Loucy (cell line): ENCODE results near the gene TEAD1.

ENCODE experiments used
- H2AFZ ChIP-seq: fragments of 200-600 bp; sonication (generic); 2 replicates; pipeline ENCODE4 v1.6.0; 2016; ENCODE audit warnings: antibody characterized with exemption, mild to moderate bottlenecking, low read length, moderate library complexity
- H3F3A ChIP-seq: fragments of 200-600 bp; 2 replicates; pipeline ENCODE4 v1.6.0; 2016; ENCODE audit warnings: antibody characterized with exemption, low read depth, mild to moderate bottlenecking
- H3K27me3 ChIP-seq: fragments of 200-600 bp; sonication (generic); 2 replicates; pipeline ENCODE4 v1.6.1; 2014; ENCODE audit warnings: low read length, mild to moderate bottlenecking; ENCODE audit not compliant: insufficient read depth, poor library complexity, severe bottlenecking
- H3K36me3 ChIP-seq: fragments of 200-600 bp; sonication (generic); 2 replicates; pipeline ENCODE4 v1.6.1; 2016; ENCODE audit warnings: low read length; ENCODE audit not compliant: insufficient read depth
- H3K4me1 ChIP-seq: fragments of 200-600 bp; sonication (generic); 2 replicates; pipeline ENCODE4 v1.5.1; 2014; ENCODE audit warnings: low read length, mild to moderate bottlenecking; ENCODE audit not compliant: insufficient read depth, poor library complexity, severe bottlenecking
- H3K4me2 ChIP-seq: fragments of 200-600 bp; sonication (generic); 2 replicates; pipeline ENCODE4 v1.6.0; 2014; ENCODE audit warnings: antibody characterized with exemption, low read length, low read depth, mild to moderate bottlenecking; ENCODE audit not compliant: poor library complexity, severe bottlenecking
- H3K4me3 ChIP-seq: fragments of 200-600 bp; sonication (generic); 2 replicates; pipeline ENCODE4 v1.5.1; 2014; ENCODE audit warnings: low read length, mild to moderate bottlenecking, mixed read lengths; ENCODE audit not compliant: poor library complexity, severe bottlenecking
- H3K79me2 ChIP-seq: fragments of 200-600 bp; sonication (generic); 2 replicates; pipeline ENCODE4 v1.6.1; 2014; ENCODE audit warnings: low read length; ENCODE audit not compliant: insufficient read depth
- H3K9ac ChIP-seq: fragments of 200-600 bp; sonication (generic); 2 replicates; pipeline ENCODE4 v1.6.0; 2014; ENCODE audit warnings: mild to moderate bottlenecking, low read depth, low read length, moderate library complexity; ENCODE audit not compliant: poor library complexity, severe bottlenecking
- H3K9me2 ChIP-seq: fragments of 200-600 bp; sonication (generic); replicated peaks from 2 replicates; pipeline ENCODE4 v1.6.1; 2016; ENCODE audit warnings: low read depth, low read length, mixed read lengths
- H3K9me3 ChIP-seq: fragments of 200-600 bp; sonication (generic); 2 replicates; pipeline ENCODE4 v1.6.1; 2014; ENCODE audit warnings: mild to moderate bottlenecking, antibody characterized with exemption, low read length, low read depth; ENCODE audit not compliant: insufficient read depth
- H4K20me1 ChIP-seq: fragments of 200-600 bp; sonication (generic); 2 replicates; pipeline ENCODE4 v1.6.0; 2014; ENCODE audit warnings: antibody characterized with exemption, low read length, mild to moderate bottlenecking; ENCODE audit not compliant: insufficient read depth, poor library complexity, severe bottlenecking
- EZH2phosphoT487 ChIP-seq: fragments of 200-600 bp; IDR thresholded peaks from 2 replicates; pipeline ENCODE4 v1.6.1; 2018; ENCODE audit warnings: antibody characterized with exemption, mild to moderate bottlenecking, moderate library complexity, borderline replicate concordance
- TF ChIP-seq, protein P1 (sequence below): fragments of 200-600 bp; sonication (generic); conservative IDR thresholded peaks from 2 replicates; pipeline ENCODE4 v1.5.1; 2014; ENCODE audit warnings: mild to moderate bottlenecking, antibody characterized with exemption, low read length

TEAD1 gene

DNA sequence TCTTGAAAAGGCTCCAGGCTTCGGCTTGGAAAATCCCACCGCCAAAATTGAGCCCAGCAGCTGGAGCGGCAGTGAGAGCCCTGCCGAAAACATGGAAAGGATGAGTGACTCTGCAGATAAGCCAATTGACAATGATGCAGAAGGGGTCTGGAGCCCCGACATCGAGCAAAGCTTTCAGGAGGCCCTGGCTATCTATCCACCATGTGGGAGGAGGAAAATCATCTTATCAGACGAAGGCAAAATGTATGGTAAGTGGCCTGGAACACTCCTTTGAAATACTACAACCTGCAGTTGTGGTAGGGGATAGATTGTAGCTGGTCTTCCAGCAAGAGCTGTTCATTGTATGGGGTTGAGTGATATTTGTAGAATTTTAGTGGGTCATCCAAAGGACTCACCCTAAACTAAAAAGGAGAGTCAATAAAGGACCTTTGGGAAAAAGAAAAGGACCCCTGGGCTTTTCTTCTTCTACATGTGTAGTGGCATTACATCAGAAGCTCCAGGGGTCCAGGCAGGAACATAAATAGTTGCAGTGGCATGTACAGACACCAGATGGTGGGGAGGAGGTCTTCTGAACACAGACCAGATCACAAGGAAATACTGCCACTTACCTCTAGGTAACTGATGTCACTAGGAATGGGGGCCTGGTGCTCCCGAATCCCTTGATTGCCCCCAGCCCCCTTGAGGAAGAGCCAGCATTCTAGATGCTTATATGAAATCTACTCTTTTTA is 90.1 kb downstream of the TEAD1 start:
- Histone ChIP-seq H3K9ac (no peak overlapping the region), H3K36me3 (no peaks in the 10 kb centered on the region), H3K9me3 (no peaks in the 10 kb centered on the region), H3K9me2 (no peaks in the 10 kb centered on the region), H3F3A (no peaks in the 10 kb centered on the region), H4K20me1 (no peaks in the 10 kb centered on the region), H3K79me2 (no peaks in the 10 kb centered on the region), H3K4me3 (no peak overlapping the region), H2AFZ (no peak overlapping the region), H3K4me1 (no peaks in the 10 kb centered on the region), H3K4me2 (no peak overlapping the region), H3K27me3 (no peaks in the 10 kb centered on the region)
- TF ChIP-seq, protein P1, sequence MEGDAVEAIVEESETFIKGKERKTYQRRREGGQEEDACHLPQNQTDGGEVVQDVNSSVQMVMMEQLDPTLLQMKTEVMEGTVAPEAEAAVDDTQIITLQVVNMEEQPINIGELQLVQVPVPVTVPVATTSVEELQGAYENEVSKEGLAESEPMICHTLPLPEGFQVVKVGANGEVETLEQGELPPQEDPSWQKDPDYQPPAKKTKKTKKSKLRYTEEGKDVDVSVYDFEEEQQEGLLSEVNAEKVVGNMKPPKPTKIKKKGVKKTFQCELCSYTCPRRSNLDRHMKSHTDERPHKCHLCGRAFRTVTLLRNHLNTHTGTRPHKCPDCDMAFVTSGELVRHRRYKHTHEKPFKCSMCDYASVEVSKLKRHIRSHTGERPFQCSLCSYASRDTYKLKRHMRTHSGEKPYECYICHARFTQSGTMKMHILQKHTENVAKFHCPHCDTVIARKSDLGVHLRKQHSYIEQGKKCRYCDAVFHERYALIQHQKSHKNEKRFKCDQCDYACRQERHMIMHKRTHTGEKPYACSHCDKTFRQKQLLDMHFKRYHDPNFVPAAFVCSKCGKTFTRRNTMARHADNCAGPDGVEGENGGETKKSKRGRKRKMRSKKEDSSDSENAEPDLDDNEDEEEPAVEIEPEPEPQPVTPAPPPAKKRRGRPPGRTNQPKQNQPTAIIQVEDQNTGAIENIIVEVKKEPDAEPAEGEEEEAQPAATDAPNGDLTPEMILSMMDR: no peak
- no peak for TF ChIP-seq EZH2phosphoT487

- H3K9me2 ChIP-seq: no peaks in the 10 kb centered on the region
- H4K20me1 ChIP-seq: no peaks in the 10 kb centered on the region
- H2AFZ ChIP-seq: no peak overlapping the region
- TF ChIP-seq, protein P1: no peak
- H3K9ac ChIP-seq: no peak overlapping the region
- H3K4me2 ChIP-seq: no peak overlapping the region
- no peaks in the 10 kb centered on the region for H3K27me3 ChIP-seq
- H3F3A ChIP-seq: no peaks in the 10 kb centered on the region
- H3K4me1 ChIP-seq: no peaks in the 10 kb centered on the region
- no peaks in the 10 kb centered on the region for H3K9me3 ChIP-seq
- no peak overlapping the region for H3K4me3 ChIP-seq
- H3K79me2 ChIP-seq: no peaks in the 10 kb centered on the region
- no peaks in the 10 kb centered on the region for H3K36me3 ChIP-seq
Observed at GRCh38 chr11:12765428-12765827, 91.2 kb downstream of the TEAD1 start.

- H3K9me3 ChIP-seq: no peaks in the 10 kb centered on the region
- no peak overlapping the region for H2AFZ ChIP-seq
- no peak overlapping the region for H3K4me3 ChIP-seq
- H4K20me1 ChIP-seq: no peaks in the 10 kb centered on the region
- no peak overlapping the region for H3K4me2 ChIP-seq
- H3K79me2 ChIP-seq: no peaks in the 10 kb centered on the region
- H3K4me1 ChIP-seq: no peaks in the 10 kb centered on the region
- no peaks in the 10 kb centered on the region for H3K27me3 ChIP-seq
- no peaks in the 10 kb centered on the region for H3K36me3 ChIP-seq
- H3K9me2 ChIP-seq: no peaks in the 10 kb centered on the region
- TF ChIP-seq, protein P1: no peak
- no peak for TF ChIP-seq EZH2phosphoT487
- no peaks in the 10 kb centered on the region for H3F3A ChIP-seq
- H3K9ac ChIP-seq: no peak overlapping the region
Observed at GRCh38 chr11:12767027-12767426, 92.8 kb downstream of the TEAD1 start.
